HCT116 (cell line): Measurements from ENCODE around the gene EIF4A3. TPM values are rescaled to one million over a fixed set of nuclear protein-coding genes. Genes with fewer than 3 reads are reported as not detected.

Experiments used
- ATAC-seq: fragments of 200-7000 bp; cut with Tn5 transposase; 2 replicates; pipeline ENCODE4 v1.9.1; 2020; ENCODE audit warnings: mild to moderate bottlenecking, moderate library complexity
- BruUV-seq: library from RNA; stranded (reverse); fragments of 400-500 nt; replicated peaks from 2 replicates; lab custom pipeline; 2021; lab: Mats Ljungman, UMichigan
- CTCF ChIA-PET: fragments of 300-600 bp; sonication (Branson Sonifier 250); formaldehyde crosslinking; loops from one replicate; lab custom pipeline; 2021; ENCODE audit warnings: antibody characterized with exemption; lab: Charles Lee
- POLR2A ChIA-PET: fragments of 300-600, 350-600 bp; sonication (Branson Sonifier 250); formaldehyde crosslinking; loops from one replicate; lab custom pipeline; 2021; ENCODE audit warnings: antibody characterized with exemption; lab: Charles Lee
- RAD21 ChIA-PET, 2 experiments: fragments of 300-600 bp; sonication (Branson Sonifier 250); formaldehyde crosslinking; loops; one replicate each; lab custom pipeline; 2023; ENCODE audit warnings: low total read pairs in 2 of 2; ENCODE audit not compliant: uncharacterized antibody in 2 of 2, unreplicated experiment in 2 of 2, low non-redundant PET in 1 of 2; lab: Charles Lee
- DNase-seq: peaks from one replicate; pipeline ENCODE4 v3.0.0-alpha.2; 2010; ENCODE audit warnings: low read depth, low spot score
- H2AFZ ChIP-seq: fragments of 200-600 bp; shearing (Covaris generic), sonication (generic); 2 replicates; pipeline ENCODE4 v1.6.1; 2017; ENCODE audit warnings: low read depth, mixed run types, mixed read lengths, antibody characterized with exemption, low read length; ENCODE audit not compliant: poor library complexity, severe bottlenecking
- H3K27ac ChIP-seq: 2 replicates; pipeline ENCODE4 v1.5.1; 2012; ENCODE audit warnings: low read depth, low read length
- H3K27me3 ChIP-seq: fragments of 200-600 bp; sonication (generic); 2 replicates; pipeline ENCODE4 v1.6.1; 2016; ENCODE audit warnings: mixed run types, low read length, mixed read lengths; ENCODE audit not compliant: insufficient read depth
- H3K36me3 ChIP-seq, 2 experiments: fragments of 200-500 bp in 1 of 2; fragments of 200-600 bp in 1 of 2; sonication (Bioruptor generic) in 1 of 2; sonication (generic) in 1 of 2; 2 replicates each; pipeline versions ENCODE4 v1.5.1 to v1.6.1; 2014 to 2016; ENCODE audit warnings: low read length in 2 of 2, inconsistent platforms in 1 of 2, mixed read lengths in 1 of 2, mixed run types in 1 of 2; ENCODE audit not compliant: insufficient read depth in 2 of 2, control insufficient read depth in 1 of 2
- H3K4me1 ChIP-seq, 2 experiments: fragments of 200-600 bp in 1 of 2; sonication (generic) in 1 of 2; 2 replicates each; pipeline versions ENCODE4 v1.5.1 to v1.6.1; 2012 to 2017; ENCODE audit warnings: low read length in 2 of 2, inconsistent platforms in 1 of 2, mild to moderate bottlenecking in 1 of 2, mixed read lengths in 1 of 2, mixed run types in 1 of 2, moderate library complexity in 1 of 2; ENCODE audit not compliant: insufficient read depth in 2 of 2, control insufficient read depth in 1 of 2
- H3K4me2 ChIP-seq: fragments of 200-600 bp; sonication (generic); 2 replicates; pipeline ENCODE4 v1.6.1; 2017; ENCODE audit warnings: mixed run types, low read length, mixed read lengths
- H3K4me3 ChIP-seq, 2 experiments: fragments of 200-600 bp in 1 of 2; sonication (generic) in 1 of 2; replicated peaks in 1 of 2; 2 replicates each; pipeline ENCODE4 v1.5.1; 2011 to 2016; ENCODE audit warnings: low read length in 2 of 2, control low read depth in 1 of 2, low read depth in 1 of 2, mild to moderate bottlenecking in 1 of 2, mixed read lengths in 1 of 2, mixed run types in 1 of 2
- H3K79me2 ChIP-seq: fragments of 200-600 bp; sonication (generic); 2 replicates; pipeline ENCODE4 v1.6.1; 2017; ENCODE audit warnings: mild to moderate bottlenecking, mixed run types, low read length, moderate library complexity, mixed read lengths; ENCODE audit not compliant: insufficient read depth
- H3K9ac ChIP-seq: fragments of 200-600 bp; sonication (generic); 2 replicates; pipeline ENCODE4 v1.6.1; 2016; ENCODE audit warnings: low read length, mixed read lengths
- H3K9me2 ChIP-seq: fragments of 200-600 bp; sonication (generic), shearing (Covaris generic); 2 replicates; pipeline ENCODE4 v1.6.1; 2017; ENCODE audit warnings: mixed run types, mild to moderate bottlenecking, moderate library complexity; ENCODE audit not compliant: insufficient read depth
- H3K9me3 ChIP-seq, 2 experiments: fragments of 200-500 bp in 1 of 2; fragments of 200-600 bp in 1 of 2; sonication (Bioruptor generic) in 1 of 2; sonication (generic) in 1 of 2; 2 replicates each; pipeline ENCODE4 v1.6.1; 2014 to 2017; ENCODE audit warnings: low read length in 2 of 2, mixed read lengths in 2 of 2, inconsistent platforms in 1 of 2, low read depth in 1 of 2, mild to moderate bottlenecking in 1 of 2, mixed run types in 1 of 2, moderate library complexity in 1 of 2; ENCODE audit not compliant: control insufficient read depth in 1 of 2, insufficient read depth in 1 of 2
- H4K20me1 ChIP-seq: fragments of 200-600 bp; sonication (generic), shearing (Covaris generic); 2 replicates; pipeline ENCODE4 v1.6.1; 2017; ENCODE audit warnings: mixed run types, mild to moderate bottlenecking, moderate library complexity; ENCODE audit not compliant: insufficient read depth
- EGR1 ChIP-seq: IDR thresholded peaks from 2 replicates; pipeline ENCODE4 v1.6.1; 2012; ENCODE audit warnings: low read depth
- EZH2 ChIP-seq: fragments of 200-600 bp; sonication (generic); IDR thresholded peaks from 2 replicates; pipeline ENCODE4 v1.6.1; 2017; ENCODE audit warnings: antibody characterized with exemption, mixed run types
- FOSL1 ChIP-seq: IDR thresholded peaks from 2 replicates; pipeline ENCODE4 v1.6.1; 2012; ENCODE audit warnings: low read depth
- JUND ChIP-seq: IDR thresholded peaks from 2 replicates; pipeline ENCODE4 v1.6.1; 2012
- SIN3A ChIP-seq: IDR thresholded peaks from 2 replicates; pipeline ENCODE4 v1.6.1; 2012; ENCODE audit warnings: low read depth
- SRF ChIP-seq: IDR thresholded peaks from 2 replicates; pipeline ENCODE4 v1.6.1; 2012; ENCODE audit warnings: low read depth
- YY1 ChIP-seq: IDR thresholded peaks from 2 replicates; pipeline ENCODE4 v1.6.1; 2011; ENCODE audit warnings: low read length, low read depth, moderate library complexity, mild to moderate bottlenecking; ENCODE audit not compliant: insufficient replicate concordance; ENCODE audit errors: extremely low read depth
- ZFX ChIP-seq: fragments of 450-650 bp; IDR thresholded peaks from 2 replicates; pipeline ENCODE4 v1.6.1; 2017
- intact Hi-C: fragments of 100-400 bp; cut with micrococcal nuclease; formaldehyde crosslinking; loops from 2 replicates; pipeline ENCODE4 v1.10.0; 2022
- total RNA-seq: library from RNA; stranded (reverse); gene quantifications from one replicate; pipeline ENCODE4 v1.2.1, GENCODE V29; 2021; ENCODE audit not compliant: unreplicated experiment
- TF ChIP-seq, protein P1 (sequence below): IDR thresholded peaks from 2 replicates; pipeline ENCODE4 v1.6.1; 2011; ENCODE audit warnings: mild to moderate bottlenecking, low read length, moderate library complexity; ENCODE audit not compliant: insufficient replicate concordance; ENCODE audit errors: extremely low read depth
- TF ChIP-seq, protein P2 (sequence below): IDR thresholded peaks from 2 replicates; pipeline ENCODE4 v1.6.1; 2012
- TF ChIP-seq, protein P3 (sequence below): IDR thresholded peaks from 2 replicates; pipeline ENCODE4 v1.6.1; 2012
- TF ChIP-seq, protein P4 (sequence below), 3 experiments: fragments of 200-600 bp in 1 of 3; sonication (generic) in 1 of 3; IDR thresholded peaks in 2 of 3; conservative IDR thresholded peaks in 1 of 3; 2 replicates each; pipeline ENCODE4 v1.5.1; 2012 to 2017; ENCODE audit warnings: low read depth in 2 of 3, low read length in 2 of 3, antibody characterized with exemption in 1 of 3, borderline replicate concordance in 1 of 3, control low read depth in 1 of 3, mild to moderate bottlenecking in 1 of 3, mixed read lengths in 1 of 3, mixed run types in 1 of 3, moderate library complexity in 1 of 3; ENCODE audit not compliant: insufficient read depth in 1 of 3
- TF ChIP-seq, protein P5 (sequence below): IDR thresholded peaks from 2 replicates; pipeline ENCODE4 v1.6.1; 2012; ENCODE audit warnings: low read depth

The EIF4A3 gene
- total RNA-seq, 1 experiment from 2014 or later, result 248 TPM

DNA sequence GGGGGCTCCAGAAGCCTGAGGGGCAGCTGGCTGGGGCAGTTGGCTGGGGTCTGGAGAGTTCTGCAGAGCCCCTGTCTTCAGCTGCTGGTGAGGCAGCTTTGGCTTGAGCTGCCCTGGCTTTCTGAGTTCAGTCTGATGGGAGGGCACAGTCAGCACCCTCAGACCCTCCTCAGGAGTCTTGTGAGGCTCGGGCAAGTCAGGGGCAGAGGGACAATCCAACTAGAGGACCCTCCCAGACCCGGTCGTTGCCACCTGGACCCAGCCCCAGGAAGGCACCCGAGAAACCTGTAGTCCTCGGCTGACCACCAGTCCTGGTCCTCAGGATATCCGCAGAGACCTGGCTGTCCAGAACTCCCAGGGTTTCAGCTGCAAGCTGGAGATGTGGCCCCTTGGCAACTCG, 24.8 kb upstream of the EIF4A3 start:
- Histone ChIP-seq H3K9ac (no peak overlapping the region), H4K20me1 (no peaks in the 10 kb centered on the region), H3K4me2 (no peak overlapping the region), H2AFZ (no peak overlapping the region), H3K4me3 (no peak overlapping the region), H3K4me1 (peaks cover 10 to 18% of the 10 kb centered on the region in 2 experiments), H3K36me3 (no peaks in the 10 kb centered on the region), H3K79me2 (no peaks in the 10 kb centered on the region)
- intact Hi-C loops, result no loop called here
- DNase-seq, result no peak
- ChIA-PET CTCF (no interaction called here), RAD21 (no interaction called here)
- no TSS peak for BruUV-seq
- TF ChIP-seq, protein P1, sequence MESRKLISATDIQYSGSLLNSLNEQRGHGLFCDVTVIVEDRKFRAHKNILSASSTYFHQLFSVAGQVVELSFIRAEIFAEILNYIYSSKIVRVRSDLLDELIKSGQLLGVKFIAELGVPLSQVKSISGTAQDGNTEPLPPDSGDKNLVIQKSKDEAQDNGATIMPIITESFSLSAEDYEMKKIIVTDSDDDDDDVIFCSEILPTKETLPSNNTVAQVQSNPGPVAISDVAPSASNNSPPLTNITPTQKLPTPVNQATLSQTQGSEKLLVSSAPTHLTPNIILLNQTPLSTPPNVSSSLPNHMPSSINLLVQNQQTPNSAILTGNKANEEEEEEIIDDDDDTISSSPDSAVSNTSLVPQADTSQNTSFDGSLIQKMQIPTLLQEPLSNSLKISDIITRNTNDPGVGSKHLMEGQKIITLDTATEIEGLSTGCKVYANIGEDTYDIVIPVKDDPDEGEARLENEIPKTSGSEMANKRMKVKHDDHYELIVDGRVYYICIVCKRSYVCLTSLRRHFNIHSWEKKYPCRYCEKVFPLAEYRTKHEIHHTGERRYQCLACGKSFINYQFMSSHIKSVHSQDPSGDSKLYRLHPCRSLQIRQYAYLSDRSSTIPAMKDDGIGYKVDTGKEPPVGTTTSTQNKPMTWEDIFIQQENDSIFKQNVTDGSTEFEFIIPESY, result no peak
- TF ChIP-seq EZH2 (no peak), SRF (no peak), YY1 (no peak), EGR1 (no peak), SIN3A (no peak), FOSL1 (no peak), JUND (no peak), ZFX (no peak)
- TF ChIP-seq, protein P2, sequence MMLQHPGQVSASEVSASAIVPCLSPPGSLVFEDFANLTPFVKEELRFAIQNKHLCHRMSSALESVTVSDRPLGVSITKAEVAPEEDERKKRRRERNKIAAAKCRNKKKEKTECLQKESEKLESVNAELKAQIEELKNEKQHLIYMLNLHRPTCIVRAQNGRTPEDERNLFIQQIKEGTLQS, result no peak
- TF ChIP-seq, protein P3, sequence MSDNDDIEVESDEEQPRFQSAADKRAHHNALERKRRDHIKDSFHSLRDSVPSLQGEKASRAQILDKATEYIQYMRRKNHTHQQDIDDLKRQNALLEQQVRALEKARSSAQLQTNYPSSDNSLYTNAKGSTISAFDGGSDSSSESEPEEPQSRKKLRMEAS, result no peak
- TF ChIP-seq, protein P4, sequence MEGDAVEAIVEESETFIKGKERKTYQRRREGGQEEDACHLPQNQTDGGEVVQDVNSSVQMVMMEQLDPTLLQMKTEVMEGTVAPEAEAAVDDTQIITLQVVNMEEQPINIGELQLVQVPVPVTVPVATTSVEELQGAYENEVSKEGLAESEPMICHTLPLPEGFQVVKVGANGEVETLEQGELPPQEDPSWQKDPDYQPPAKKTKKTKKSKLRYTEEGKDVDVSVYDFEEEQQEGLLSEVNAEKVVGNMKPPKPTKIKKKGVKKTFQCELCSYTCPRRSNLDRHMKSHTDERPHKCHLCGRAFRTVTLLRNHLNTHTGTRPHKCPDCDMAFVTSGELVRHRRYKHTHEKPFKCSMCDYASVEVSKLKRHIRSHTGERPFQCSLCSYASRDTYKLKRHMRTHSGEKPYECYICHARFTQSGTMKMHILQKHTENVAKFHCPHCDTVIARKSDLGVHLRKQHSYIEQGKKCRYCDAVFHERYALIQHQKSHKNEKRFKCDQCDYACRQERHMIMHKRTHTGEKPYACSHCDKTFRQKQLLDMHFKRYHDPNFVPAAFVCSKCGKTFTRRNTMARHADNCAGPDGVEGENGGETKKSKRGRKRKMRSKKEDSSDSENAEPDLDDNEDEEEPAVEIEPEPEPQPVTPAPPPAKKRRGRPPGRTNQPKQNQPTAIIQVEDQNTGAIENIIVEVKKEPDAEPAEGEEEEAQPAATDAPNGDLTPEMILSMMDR (IDR thresholded peaks at IDR 0.05 in 2 of 3, conservative IDR thresholded peaks at IDR 0.05 in 1 of 3; ENCODE audit: borderline replicate concordance in 1 of 3, insufficient read depth in 1 of 3, low read depth in 2 of 3, low read length in 2 of 3), result no peak
- TF ChIP-seq, protein P5, sequence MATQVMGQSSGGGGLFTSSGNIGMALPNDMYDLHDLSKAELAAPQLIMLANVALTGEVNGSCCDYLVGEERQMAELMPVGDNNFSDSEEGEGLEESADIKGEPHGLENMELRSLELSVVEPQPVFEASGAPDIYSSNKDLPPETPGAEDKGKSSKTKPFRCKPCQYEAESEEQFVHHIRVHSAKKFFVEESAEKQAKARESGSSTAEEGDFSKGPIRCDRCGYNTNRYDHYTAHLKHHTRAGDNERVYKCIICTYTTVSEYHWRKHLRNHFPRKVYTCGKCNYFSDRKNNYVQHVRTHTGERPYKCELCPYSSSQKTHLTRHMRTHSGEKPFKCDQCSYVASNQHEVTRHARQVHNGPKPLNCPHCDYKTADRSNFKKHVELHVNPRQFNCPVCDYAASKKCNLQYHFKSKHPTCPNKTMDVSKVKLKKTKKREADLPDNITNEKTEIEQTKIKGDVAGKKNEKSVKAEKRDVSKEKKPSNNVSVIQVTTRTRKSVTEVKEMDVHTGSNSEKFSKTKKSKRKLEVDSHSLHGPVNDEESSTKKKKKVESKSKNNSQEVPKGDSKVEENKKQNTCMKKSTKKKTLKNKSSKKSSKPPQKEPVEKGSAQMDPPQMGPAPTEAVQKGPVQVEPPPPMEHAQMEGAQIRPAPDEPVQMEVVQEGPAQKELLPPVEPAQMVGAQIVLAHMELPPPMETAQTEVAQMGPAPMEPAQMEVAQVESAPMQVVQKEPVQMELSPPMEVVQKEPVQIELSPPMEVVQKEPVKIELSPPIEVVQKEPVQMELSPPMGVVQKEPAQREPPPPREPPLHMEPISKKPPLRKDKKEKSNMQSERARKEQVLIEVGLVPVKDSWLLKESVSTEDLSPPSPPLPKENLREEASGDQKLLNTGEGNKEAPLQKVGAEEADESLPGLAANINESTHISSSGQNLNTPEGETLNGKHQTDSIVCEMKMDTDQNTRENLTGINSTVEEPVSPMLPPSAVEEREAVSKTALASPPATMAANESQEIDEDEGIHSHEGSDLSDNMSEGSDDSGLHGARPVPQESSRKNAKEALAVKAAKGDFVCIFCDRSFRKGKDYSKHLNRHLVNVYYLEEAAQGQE, result no peak
- TF ChIP-seq, all 23 proteins: peak for 0
- Histone ChIP-seq H3K9me2 (no peaks in the 10 kb centered on the region), H3K9me3 (no peaks in the 10 kb centered on the region), H3K27ac (no peak overlapping the region), H3K27me3 (no peaks in the 10 kb centered on the region)
- POLR2A ChIA-PET, result no interaction called here
- ATAC-seq, result no peak
